C4-2B (cell line): Measurements from ENCODE around the gene SYS1.

Experiments
- ZFX ChIP-seq: fragments of 450-650 bp; IDR thresholded peaks from 2 replicates; pipeline ENCODE4 v1.6.1; 2017
- TF ChIP-seq, protein P1 (sequence below): fragments of 450-650 bp; conservative IDR thresholded peaks from 2 replicates; pipeline ENCODE4 v1.5.1; 2017; ENCODE audit warnings: mild to moderate bottlenecking

DNA sequence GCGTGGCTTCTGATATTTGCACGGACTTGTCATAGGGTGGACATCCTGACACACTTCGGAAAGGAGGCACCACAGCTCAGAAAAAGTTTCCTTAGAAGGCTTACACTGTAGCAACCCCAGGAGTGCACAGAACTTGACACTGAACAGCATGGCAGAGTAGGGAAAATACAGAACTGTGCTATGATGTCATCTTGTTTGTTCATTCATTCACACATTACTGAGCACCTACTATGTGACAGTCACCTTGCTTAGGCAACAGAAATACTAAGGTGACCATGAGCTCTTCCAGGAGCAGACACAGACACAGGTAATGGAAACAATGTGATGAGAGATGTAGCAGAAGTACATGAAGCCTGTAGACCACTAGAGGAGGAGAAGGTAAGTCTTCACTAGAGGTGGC, 50.5 kb downstream of the SYS1 start:
- TF ChIP-seq, protein P1, sequence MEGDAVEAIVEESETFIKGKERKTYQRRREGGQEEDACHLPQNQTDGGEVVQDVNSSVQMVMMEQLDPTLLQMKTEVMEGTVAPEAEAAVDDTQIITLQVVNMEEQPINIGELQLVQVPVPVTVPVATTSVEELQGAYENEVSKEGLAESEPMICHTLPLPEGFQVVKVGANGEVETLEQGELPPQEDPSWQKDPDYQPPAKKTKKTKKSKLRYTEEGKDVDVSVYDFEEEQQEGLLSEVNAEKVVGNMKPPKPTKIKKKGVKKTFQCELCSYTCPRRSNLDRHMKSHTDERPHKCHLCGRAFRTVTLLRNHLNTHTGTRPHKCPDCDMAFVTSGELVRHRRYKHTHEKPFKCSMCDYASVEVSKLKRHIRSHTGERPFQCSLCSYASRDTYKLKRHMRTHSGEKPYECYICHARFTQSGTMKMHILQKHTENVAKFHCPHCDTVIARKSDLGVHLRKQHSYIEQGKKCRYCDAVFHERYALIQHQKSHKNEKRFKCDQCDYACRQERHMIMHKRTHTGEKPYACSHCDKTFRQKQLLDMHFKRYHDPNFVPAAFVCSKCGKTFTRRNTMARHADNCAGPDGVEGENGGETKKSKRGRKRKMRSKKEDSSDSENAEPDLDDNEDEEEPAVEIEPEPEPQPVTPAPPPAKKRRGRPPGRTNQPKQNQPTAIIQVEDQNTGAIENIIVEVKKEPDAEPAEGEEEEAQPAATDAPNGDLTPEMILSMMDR: no peak
- no peak for TF ChIP-seq ZFX
